KMS-11 (cell line): ENCODE measurements around the gene MBNL1.

Source experiments
- H2AFZ ChIP-seq: fragments of 200-600 bp; sonication (generic); 2 replicates; pipeline ENCODE4 v1.6.1; 2016; ENCODE audit warnings: antibody characterized with exemption, mixed run types, low read depth
- H3K27ac ChIP-seq: fragments of 200-600 bp; sonication (generic); 2 replicates; pipeline ENCODE4 v1.6.1; 2016; ENCODE audit warnings: mild to moderate bottlenecking, mixed run types
- H3K27me3 ChIP-seq: fragments of 200-600 bp; sonication (generic); 2 replicates; pipeline ENCODE4 v1.6.1; 2017; ENCODE audit warnings: mild to moderate bottlenecking, low read depth, mixed run types, moderate library complexity; ENCODE audit not compliant: insufficient read depth
- H3K36me3 ChIP-seq: fragments of 200-600 bp; sonication (generic); 2 replicates; pipeline ENCODE4 v1.6.1; 2017; ENCODE audit warnings: mild to moderate bottlenecking, mixed run types; ENCODE audit not compliant: insufficient read depth
- H3K4me1 ChIP-seq: fragments of 200-600 bp; sonication (generic); 2 replicates; pipeline ENCODE4 v1.6.1; 2016; ENCODE audit warnings: mild to moderate bottlenecking, low read depth, mixed run types; ENCODE audit not compliant: poor library complexity, severe bottlenecking
- H3K4me2 ChIP-seq: fragments of 200-600 bp; sonication (generic); 2 replicates; pipeline ENCODE4 v1.7.0; 2016; ENCODE audit warnings: mild to moderate bottlenecking, mixed run types
- H3K4me3 ChIP-seq: fragments of 200-600 bp; sonication (generic); IDR thresholded peaks from 2 replicates; pipeline ENCODE4 v1.6.1; 2017; ENCODE audit warnings: low read depth, low read length, mixed read lengths; ENCODE audit not compliant: insufficient read depth
- H3K79me2 ChIP-seq: fragments of 200-600 bp; sonication (generic); 2 replicates; pipeline ENCODE4 v1.6.1; 2016; ENCODE audit warnings: low read depth, mixed run types; ENCODE audit not compliant: insufficient read depth
- H3K9ac ChIP-seq: fragments of 200-600 bp; sonication (generic); 2 replicates; pipeline ENCODE4 v1.6.1; 2016; ENCODE audit warnings: mild to moderate bottlenecking, mixed run types
- H4K20me1 ChIP-seq: fragments of 200-600 bp; sonication (generic); 2 replicates; pipeline ENCODE4 v1.6.1; 2016; ENCODE audit warnings: mild to moderate bottlenecking, mixed run types; ENCODE audit not compliant: insufficient read depth
- TF ChIP-seq, protein P1 (sequence below): fragments of 200-600 bp; sonication (generic); conservative IDR thresholded peaks from 2 replicates; pipeline ENCODE4 v1.6.1; 2017; ENCODE audit warnings: low read depth, mild to moderate bottlenecking, antibody characterized with exemption, low read length, moderate library complexity, mixed read lengths

MBNL1 gene

DNA sequence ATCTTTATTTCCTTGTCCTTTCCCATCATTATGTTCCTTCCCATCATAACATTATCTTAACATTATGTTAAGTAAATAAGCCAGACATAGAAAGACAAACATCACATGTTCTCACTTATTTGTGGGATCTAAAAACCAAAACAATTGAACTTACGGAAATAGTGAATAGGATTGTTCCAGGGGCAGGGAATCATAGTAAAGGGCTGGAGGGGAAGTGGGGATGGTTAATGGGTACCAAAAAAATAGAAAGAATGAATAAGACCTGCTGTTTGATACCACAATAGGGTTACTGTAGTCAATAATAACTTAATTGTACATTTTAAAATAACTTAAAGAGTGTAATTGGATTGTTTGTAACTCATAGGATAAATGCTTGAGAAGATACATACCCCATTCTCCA is 36.7 kb upstream of the MBNL1 start:
- TF ChIP-seq, protein P1, sequence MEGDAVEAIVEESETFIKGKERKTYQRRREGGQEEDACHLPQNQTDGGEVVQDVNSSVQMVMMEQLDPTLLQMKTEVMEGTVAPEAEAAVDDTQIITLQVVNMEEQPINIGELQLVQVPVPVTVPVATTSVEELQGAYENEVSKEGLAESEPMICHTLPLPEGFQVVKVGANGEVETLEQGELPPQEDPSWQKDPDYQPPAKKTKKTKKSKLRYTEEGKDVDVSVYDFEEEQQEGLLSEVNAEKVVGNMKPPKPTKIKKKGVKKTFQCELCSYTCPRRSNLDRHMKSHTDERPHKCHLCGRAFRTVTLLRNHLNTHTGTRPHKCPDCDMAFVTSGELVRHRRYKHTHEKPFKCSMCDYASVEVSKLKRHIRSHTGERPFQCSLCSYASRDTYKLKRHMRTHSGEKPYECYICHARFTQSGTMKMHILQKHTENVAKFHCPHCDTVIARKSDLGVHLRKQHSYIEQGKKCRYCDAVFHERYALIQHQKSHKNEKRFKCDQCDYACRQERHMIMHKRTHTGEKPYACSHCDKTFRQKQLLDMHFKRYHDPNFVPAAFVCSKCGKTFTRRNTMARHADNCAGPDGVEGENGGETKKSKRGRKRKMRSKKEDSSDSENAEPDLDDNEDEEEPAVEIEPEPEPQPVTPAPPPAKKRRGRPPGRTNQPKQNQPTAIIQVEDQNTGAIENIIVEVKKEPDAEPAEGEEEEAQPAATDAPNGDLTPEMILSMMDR: no peak
- Histone ChIP-seq H3K27ac (no peak overlapping the region), H3K79me2 (no peaks in the 10 kb centered on the region), H3K4me1 (peaks cover 16% of the 10 kb centered on the region), H3K4me3 (no peak overlapping the region), H2AFZ (no peak overlapping the region), H3K36me3 (no peaks in the 10 kb centered on the region), H3K4me2 (no peak overlapping the region), H4K20me1 (no peaks in the 10 kb centered on the region), H3K27me3 (no peaks in the 10 kb centered on the region), H3K9ac (no peak overlapping the region)

DNA sequence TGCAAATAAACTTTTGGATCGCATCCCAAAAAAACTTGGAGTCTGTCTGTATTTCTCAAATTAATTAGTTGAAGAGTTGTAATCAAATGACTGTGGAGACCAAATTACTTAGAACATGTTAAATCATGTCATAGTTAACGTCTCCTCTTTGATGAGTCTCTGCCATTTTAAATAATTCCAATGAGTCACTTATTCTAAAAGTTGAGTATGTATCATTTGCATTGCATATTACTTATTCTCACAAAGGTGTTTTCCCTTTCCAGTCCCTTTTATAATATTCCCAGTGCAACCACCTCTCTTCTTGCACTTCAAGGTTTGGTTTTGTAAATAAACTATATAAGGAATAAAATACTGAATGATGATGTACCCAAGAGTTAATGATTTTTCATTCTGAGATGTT is 36.0 kb upstream of the MBNL1 start:
- TF ChIP-seq, protein P1: no peak
- Histone ChIP-seq H3K27ac (no peak overlapping the region), H2AFZ (no peak overlapping the region), H3K4me2 (no peak overlapping the region), H4K20me1 (no peaks in the 10 kb centered on the region), H3K4me3 (no peak overlapping the region), H3K9ac (no peak overlapping the region), H3K36me3 (no peaks in the 10 kb centered on the region), H3K4me1 (peaks cover 16% of the 10 kb centered on the region), H3K79me2 (no peaks in the 10 kb centered on the region), H3K27me3 (no peaks in the 10 kb centered on the region)

DNA sequence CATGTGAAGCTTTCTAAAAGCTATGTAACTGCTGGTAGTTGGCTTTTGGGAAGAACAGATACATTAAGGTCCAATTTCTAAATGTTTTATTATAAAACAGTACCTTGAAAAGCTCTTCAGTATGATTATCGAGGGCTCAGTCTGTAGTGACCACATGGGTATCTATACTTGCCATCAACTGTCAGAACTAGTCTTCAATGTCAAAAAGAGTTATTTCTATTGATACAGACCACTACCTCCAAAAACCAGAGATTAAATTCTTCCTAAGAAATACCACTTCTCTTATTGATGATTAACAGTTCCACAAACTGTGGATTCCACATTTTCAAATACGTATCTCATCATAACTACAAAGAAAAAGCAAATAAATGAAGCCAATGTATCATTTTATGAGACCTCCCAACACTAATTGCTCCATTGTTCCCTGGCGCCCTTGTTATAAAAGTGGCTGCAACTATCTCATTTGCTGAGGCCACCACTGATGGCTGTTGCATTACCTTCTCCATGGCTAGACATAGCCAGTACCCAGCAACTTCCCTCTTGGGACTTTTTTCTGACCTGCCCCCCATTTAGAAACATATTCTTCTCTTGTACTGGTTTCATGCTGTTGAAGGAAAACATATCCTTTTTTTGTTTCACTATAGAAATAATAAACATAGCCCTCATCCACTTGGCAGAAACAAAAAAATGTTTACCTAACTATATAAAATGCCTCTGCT is 33.9 kb upstream of the MBNL1 start:
- Histone ChIP-seq H3K4me3 (no peak overlapping the region), H3K27ac (no peak overlapping the region), H3K36me3 (no peaks in the 10 kb centered on the region), H3K9ac (no peak overlapping the region), H4K20me1 (no peaks in the 10 kb centered on the region), H3K27me3 (no peaks in the 10 kb centered on the region), H3K4me1 (peaks cover 20% of the 10 kb centered on the region), H3K79me2 (no peaks in the 10 kb centered on the region), H3K4me2 (no peak overlapping the region), H2AFZ (no peak overlapping the region)
- TF ChIP-seq, protein P1: no peak

DNA sequence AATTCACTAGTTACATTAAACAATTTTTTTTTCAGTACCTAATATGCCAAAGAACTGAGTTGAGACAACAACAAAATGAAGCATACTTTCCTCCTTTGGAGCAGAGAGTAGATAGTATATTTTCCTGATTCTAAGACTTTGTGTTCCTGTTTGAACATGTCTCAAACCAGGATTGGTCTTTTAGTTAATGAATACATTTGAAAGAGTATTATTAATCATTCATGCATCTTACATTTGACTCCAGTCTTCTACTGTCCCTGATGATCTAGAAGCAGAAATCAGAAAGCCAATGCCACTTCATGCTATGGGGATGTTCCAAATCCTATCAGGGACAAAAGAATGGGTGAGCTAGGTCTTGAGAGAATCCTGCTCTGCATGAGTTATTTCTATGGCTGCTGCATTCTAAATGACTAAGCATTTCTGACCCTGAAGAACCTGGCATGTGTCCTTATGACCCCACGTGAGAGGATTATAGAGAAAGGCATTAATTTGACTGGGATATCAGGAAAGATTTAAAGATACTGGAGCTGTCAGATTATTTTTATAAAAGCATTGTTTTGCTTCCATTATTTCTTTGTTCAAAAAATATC is 32.9 kb upstream of the MBNL1 start:
- Histone ChIP-seq H3K9ac (no peak overlapping the region), H3K79me2 (no peaks in the 10 kb centered on the region; the same call in 1 of the 2 replicates), H3K27me3 (no peaks in the 10 kb centered on the region), H4K20me1 (no peaks in the 10 kb centered on the region), H3K4me3 (no peak overlapping the region), H3K4me1 (peaks cover 30% of the 10 kb centered on the region), H2AFZ (no peak overlapping the region), H3K36me3 (no peaks in the 10 kb centered on the region), H3K4me2 (no peak overlapping the region), H3K27ac (no peak overlapping the region)
- TF ChIP-seq, protein P1: no peak
